HEK293T (cell line): ENCODE measurements around the gene ARMC9.

ENCODE experiments used
- CTBP1 ChIP-seq: fragments of 450-650 bp; IDR thresholded peaks from 2 replicates; pipeline ENCODE4 v1.6.1; 2016; ENCODE audit warnings: borderline replicate concordance
- FOXK2 ChIP-seq: fragments of 450-650 bp; IDR thresholded peaks from 2 replicates; pipeline ENCODE4 v1.6.1; 2016; ENCODE audit warnings: mild to moderate bottlenecking
- FOXM1 ChIP-seq: fragments of 450-650 bp; IDR thresholded peaks from 2 replicates; pipeline ENCODE4 v1.6.1; 2017; ENCODE audit warnings: mild to moderate bottlenecking, borderline replicate concordance
- SP1 ChIP-seq: fragments of 450-650 bp; IDR thresholded peaks from 2 replicates; pipeline ENCODE4 v1.6.1; 2017

DNA sequence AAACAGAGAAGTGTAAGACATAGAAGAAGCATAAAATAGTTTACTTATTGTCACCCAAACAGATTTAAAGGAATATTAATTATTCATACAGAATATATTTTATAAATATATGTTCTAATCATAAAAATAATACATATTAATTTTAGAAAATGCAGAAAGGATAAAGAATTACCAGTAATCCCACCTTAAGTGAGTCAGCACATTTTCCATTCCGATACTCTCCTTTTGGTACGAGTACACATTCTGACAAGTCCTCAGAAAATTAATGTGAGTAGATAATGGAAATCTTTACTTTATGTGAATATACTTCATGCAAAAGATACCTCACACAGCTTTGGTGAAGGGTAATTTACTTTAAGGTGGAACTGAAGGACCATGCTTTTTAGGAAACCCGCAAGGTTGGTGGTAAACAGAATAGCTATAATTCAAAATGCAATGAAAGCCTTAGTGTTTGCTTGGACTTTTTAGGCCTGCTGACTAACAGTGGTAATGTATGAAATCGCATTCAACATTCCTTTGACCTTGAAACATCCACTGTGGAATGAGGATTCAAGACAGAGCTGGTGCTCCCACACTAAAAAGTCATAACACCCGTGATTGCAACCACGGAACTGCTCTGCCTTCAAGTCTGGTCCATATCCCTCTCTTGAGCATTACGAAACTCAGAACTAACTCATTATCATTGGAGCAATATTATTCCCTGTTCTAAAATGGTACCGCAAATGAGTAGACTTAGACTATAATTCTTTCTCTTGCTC, 45.5 kb upstream of the ARMC9 start:
- no peak for TF ChIP-seq FOXM1
- TF ChIP-seq CTBP1, result no peak
- TF ChIP-seq FOXK2, result no peak
- TF ChIP-seq SP1, result no peak
